VCaP (cell line): ENCODE data around the gene PPM1N.

Experiments
- H3K27ac ChIP-seq: fragments of 450-650 bp; 2 replicates; pipeline ENCODE4 v1.5.1; 2017
- CTCF ChIP-seq: fragments of 450-650 bp; conservative IDR thresholded peaks from 2 replicates; pipeline ENCODE4 v1.5.1; 2017; ENCODE audit warnings: mild to moderate bottlenecking, moderate library complexity

Gene PPM1N

GRCh38 chr19:45514376-45515051 is 16.3 kb downstream of the PPM1N start:
- no peak overlapping the region for H3K27ac ChIP-seq
- no peak for TF ChIP-seq CTCF

DNA sequence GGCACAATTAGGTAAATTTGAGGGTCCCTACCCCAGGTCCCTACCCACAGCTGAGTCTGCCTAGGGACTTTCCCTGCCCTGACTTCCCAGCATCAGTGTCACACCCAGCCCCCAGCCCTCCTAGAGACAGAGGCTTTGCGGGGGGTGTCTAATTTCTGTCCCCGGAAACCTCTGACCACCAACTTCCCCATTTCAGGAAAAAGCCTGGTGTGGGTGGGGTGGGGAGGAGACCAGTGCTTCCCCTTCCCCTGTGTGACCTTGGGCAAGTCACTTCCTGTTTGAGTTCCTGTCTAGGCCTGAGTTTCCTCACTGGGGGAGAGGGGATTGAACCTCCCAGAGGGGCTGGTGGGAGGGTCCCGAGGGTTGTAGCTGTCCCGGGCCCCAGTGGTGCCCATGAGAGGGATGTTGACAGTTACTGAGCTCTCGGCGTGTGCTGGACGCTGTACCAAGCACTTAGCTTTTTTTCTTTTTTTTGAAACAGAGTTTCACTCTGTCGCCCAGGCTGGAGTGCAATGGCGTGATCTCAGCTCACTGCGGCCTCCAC is 16.9 kb downstream of the PPM1N start:
- no peak for TF ChIP-seq CTCF
- H3K27ac ChIP-seq = no peak overlapping the region

DNA sequence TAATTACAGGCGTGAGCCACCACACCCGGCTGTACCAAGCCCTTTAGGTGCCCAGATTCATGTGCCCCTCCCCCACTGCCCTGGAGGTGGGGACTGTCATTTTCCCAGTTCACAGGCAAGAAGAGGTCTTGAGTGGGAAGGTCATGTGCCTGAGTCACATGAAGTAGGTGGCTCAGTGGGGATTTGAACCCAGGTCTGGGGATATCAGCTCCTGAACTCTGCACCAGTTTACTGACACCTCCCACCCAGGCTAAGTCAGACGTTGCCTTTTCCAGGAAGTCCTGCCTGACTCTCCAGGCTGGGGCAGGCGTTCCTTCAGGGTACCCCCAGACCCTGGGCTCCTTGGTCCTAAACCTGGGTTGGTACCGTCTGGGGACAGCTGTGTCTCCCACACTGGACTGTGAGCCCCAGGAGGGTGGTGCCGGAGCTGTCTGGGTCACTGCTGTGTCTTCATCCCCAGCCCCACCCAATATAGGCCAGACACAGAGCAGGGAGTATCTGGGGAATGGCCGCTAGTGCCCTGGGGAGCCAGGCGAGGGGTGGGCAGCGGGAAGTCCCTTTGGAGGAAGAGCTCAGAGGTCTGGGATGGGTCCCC is 17.7 kb downstream of the PPM1N start:
- H3K27ac ChIP-seq = no peak overlapping the region
- no peak for TF ChIP-seq CTCF

- no peak for TF ChIP-seq CTCF
- H3K27ac ChIP-seq = no peak overlapping the region
Observed at GRCh38 chr19:45517238-45517637, 19.0 kb downstream of the PPM1N start.

- TF ChIP-seq CTCF = no peak
- no peak overlapping the region for H3K27ac ChIP-seq
Observed at GRCh38 chr19:45517641-45518468, 19.6 kb downstream of the PPM1N start.

DNA sequence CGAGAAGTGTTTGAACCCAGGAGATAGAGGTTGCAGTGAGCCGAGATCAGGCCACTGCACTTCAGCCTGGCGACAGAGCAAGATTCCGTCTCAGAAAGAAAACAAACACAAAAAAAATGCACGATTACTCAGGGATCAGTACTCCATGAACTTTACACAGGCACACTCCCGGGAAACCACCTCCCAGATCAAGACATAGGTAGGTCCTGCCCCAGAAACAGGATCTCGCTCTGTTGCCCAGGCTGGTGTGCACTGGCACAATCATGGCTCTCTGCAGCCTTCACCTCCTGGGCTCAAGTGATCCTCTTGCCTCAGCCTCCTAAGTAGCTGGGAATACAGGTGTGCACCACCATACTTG is 20.2 kb downstream of the PPM1N start:
- no peak for TF ChIP-seq CTCF
- H3K27ac ChIP-seq = no peak overlapping the region
